ENCODE data around the gene DCBLD2. TPM values are rescaled to one million over a fixed set of nuclear protein-coding genes. Genes with fewer than 3 reads are reported as not detected.
A peak's percentile ranks its signal among the peaks of the same experiment; 100 is the strongest.

Gene DCBLD2
- total RNA-seq, 1 experiment from 2014 or later = 112 TPM

- Histone ChIP-seq H3K27ac (no peak overlapping the region), H3K9me2 (ENCODE audit: insufficient read depth) (no peaks in the 10 kb centered on the region), H3K4me3 (no peak overlapping the region), H3K9me3 (ENCODE audit: insufficient read depth, low read depth) (peaks cover 4% of the 10 kb centered on the region), H4K20me1 (ENCODE audit: insufficient read depth) (peaks cover 4% of the 10 kb centered on the region; the same call in 1 of the 2 replicates), H3K27me3 (ENCODE audit: insufficient read depth, low read depth) (no peaks in the 10 kb centered on the region), H3K36me3 (ENCODE audit: low read depth) (peaks cover 51% of the 10 kb centered on the region), H3K79me2 (ENCODE audit: low read depth) (peaks cover 97% of the 10 kb centered on the region), H2AFZ (no peak overlapping the region), H3K4me1 (replicated peaks; ENCODE audit: insufficient read depth) (peaks cover 38% of the 10 kb centered on the region), H3K4me2 (no peak overlapping the region), H3F3A (ENCODE audit: insufficient read depth, low read depth) (peaks cover 37% of the 10 kb centered on the region)
- TF ChIP-seq CTCF (conservative IDR thresholded peaks at IDR 0.05) = no peak
- no peak for TF ChIP-seq EZH2 (IDR thresholded peaks at IDR 0.05; ENCODE audit: low read depth)
- ChIA-PET POLR2A (ENCODE audit: unreplicated experiment) (no interaction called here), CTCF (interaction anchor here (0.6 kb wide), 1 partner anchor 72 kb away, joined by 6 read pairs; no protein-coding TSS in a partner anchor)
- intact Hi-C loops (cut with micrococcal nuclease; ENCODE audit: unreplicated experiment) = no loop called here
- no TSS peak for BruUV-seq (replicated peaks)
- no peak for DNase-seq
These were observed 13.8 kb downstream of the DCBLD2 start for GRCh38 chr3:98887684-98888083.

GRCh38 chr3:98886525-98886924 lies 15.0 kb downstream of the DCBLD2 start:
- Histone ChIP-seq H3F3A (ENCODE audit: insufficient read depth, low read depth) (peaks cover 37% of the 10 kb centered on the region), H3K4me1 (replicated peaks; ENCODE audit: insufficient read depth) (peaks cover 33% of the 10 kb centered on the region), H3K36me3 (ENCODE audit: low read depth) (peaks cover 60% of the 10 kb centered on the region), H3K9me2 (ENCODE audit: insufficient read depth) (no peaks in the 10 kb centered on the region), H3K27me3 (ENCODE audit: insufficient read depth, low read depth) (no peaks in the 10 kb centered on the region), H3K27ac (peak overlapping the region; percentile 16), H2AFZ (no peak overlapping the region), H3K79me2 (ENCODE audit: low read depth) (peaks cover 90% of the 10 kb centered on the region), H3K4me2 (no peak overlapping the region), H3K9me3 (ENCODE audit: insufficient read depth, low read depth) (peaks cover 4% of the 10 kb centered on the region), H4K20me1 (ENCODE audit: insufficient read depth) (peaks cover 4% of the 10 kb centered on the region; the same call in 1 of the 2 replicates), H3K4me3 (no peak overlapping the region)
- POLR2A ChIA-PET (ENCODE audit: unreplicated experiment) = no interaction called here
- TF ChIP-seq CTCF (conservative IDR thresholded peaks at IDR 0.05) (no peak), EZH2 (IDR thresholded peaks at IDR 0.05; ENCODE audit: low read depth) (no peak)
- intact Hi-C loops (cut with micrococcal nuclease; ENCODE audit: unreplicated experiment) = no loop called here
- no TSS peak for BruUV-seq (replicated peaks)
- DNase-seq = no peak
- CTCF ChIA-PET = interaction anchor here (0.9 kb wide), 1 partner anchor 16 kb away, joined by 4 read pairs; no protein-coding TSS in a partner anchor

- peaks cover 29% of the 10 kb centered on the region for H3K4me1 ChIP-seq (replicated peaks; ENCODE audit: insufficient read depth)
- peaks cover 84% of the 10 kb centered on the region for H3K79me2 ChIP-seq (ENCODE audit: low read depth)
- peaks cover 4% of the 10 kb centered on the region for H3K9me3 ChIP-seq (ENCODE audit: insufficient read depth, low read depth)
- H3K27me3 ChIP-seq (ENCODE audit: insufficient read depth, low read depth) = no peaks in the 10 kb centered on the region
- H3F3A ChIP-seq (ENCODE audit: insufficient read depth, low read depth) = peaks cover 35% of the 10 kb centered on the region
- H3K27ac ChIP-seq = peak overlapping the region; percentile 16; the same call in 1 of the 2 replicates
- no peak for TF ChIP-seq CTCF (conservative IDR thresholded peaks at IDR 0.05)
- no peak for TF ChIP-seq EZH2 (IDR thresholded peaks at IDR 0.05; ENCODE audit: low read depth)
- CTCF ChIA-PET = interaction anchor here (0.9 kb wide), 1 partner anchor 17 kb away, joined by 4 read pairs; no protein-coding TSS in a partner anchor
- no peak for DNase-seq
- H2AFZ ChIP-seq = no peak overlapping the region
- intact Hi-C loops (cut with micrococcal nuclease; ENCODE audit: unreplicated experiment) = no loop called here
- no peak overlapping the region for H3K4me3 ChIP-seq
- POLR2A ChIA-PET (ENCODE audit: unreplicated experiment) = interaction anchor here (0.5 kb wide), 1 partner anchor 16 kb away, joined by 5 read pairs; the partner anchor contains the start of gene DCBLD2
- BruUV-seq (replicated peaks) = no TSS peak
- no peaks in the 10 kb centered on the region for H3K9me2 ChIP-seq (ENCODE audit: insufficient read depth)
- peaks cover 67% of the 10 kb centered on the region for H3K36me3 ChIP-seq (ENCODE audit: low read depth)
- no peak overlapping the region for H3K4me2 ChIP-seq
- peaks cover 4% of the 10 kb centered on the region; the same call in 1 of the 2 replicates for H4K20me1 ChIP-seq (ENCODE audit: insufficient read depth)
These were observed 15.6 kb downstream of the DCBLD2 start for GRCh38 chr3:98885851-98886250.
